Uterus (tissue), 4 donors: ENCODE results near the gene BMP6. TPM values are rescaled to one million over a fixed set of nuclear protein-coding genes. Genes with fewer than 3 reads are reported as not detected.

ENCODE experiments used
- DNase-seq, 2 donors: peaks; one replicate each; pipeline ENCODE4 v3.0.0-alpha.2; 2019 to 2020
- H3K27ac ChIP-seq, 2 donors: fragments of 200-600 bp; sonication (generic); 1 replicate in 1 of 2; 2 replicates in 1 of 2; pipeline ENCODE4 v1.5.1; 2016 to 2018
- H3K27me3 ChIP-seq, 2 donors: fragments of 200-600 bp; sonication (generic); one replicate each; pipeline ENCODE4 v1.5.1; 2018 to 2019; ENCODE audit warnings: control low read depth in 1 of 2
- H3K36me3 ChIP-seq, 2 donors: fragments of 200-600 bp; sonication (generic); one replicate each; pipeline ENCODE4 v1.5.1; 2019; ENCODE audit warnings: control low read depth in 1 of 2
- H3K4me1 ChIP-seq, 2 donors: fragments of 200-600 bp; sonication (generic); one replicate each; pipeline ENCODE4 v1.5.1; 2018 to 2019; ENCODE audit warnings: control low read depth in 1 of 2
- H3K4me3 ChIP-seq, 2 donors: fragments of 200-600 bp; sonication (generic); 1 replicate in 1 of 2; 2 replicates in 1 of 2; pipeline ENCODE4 v1.5.1; 2018 to 2019; ENCODE audit warnings: mild to moderate bottlenecking in 1 of 2
- H3K9me3 ChIP-seq, 2 donors: fragments of 200-600 bp; sonication (generic); one replicate each; pipeline ENCODE4 v1.5.1; 2019; ENCODE audit warnings: control low read depth in 1 of 2
- CTCF ChIP-seq, 4 experiments: fragments of 200-600 bp in 2 of 4; fragments of 450-650 bp in 2 of 4; sonication (generic) in 2 of 4; IDR thresholded peaks; one replicate each; pipeline ENCODE4 v1.5.1; 2016 to 2019; ENCODE audit warnings: antibody characterized with exemption in 4 of 4, mild to moderate bottlenecking in 2 of 4, moderate library complexity in 1 of 4
- POLR2A ChIP-seq, 2 donors: fragments of 450-650 bp; IDR thresholded peaks; one replicate each; pipeline ENCODE4 v1.6.1; 2016; ENCODE audit warnings: antibody characterized with exemption in 2 of 2, mild to moderate bottlenecking in 1 of 2, moderate library complexity in 1 of 2
- intact Hi-C: fragments of 100-400 bp; cut with DNase I; formaldehyde crosslinking; loops from one replicate; pipeline ENCODE4 v1.15.1; 2023; ENCODE audit warnings: low total_unique reads
- total RNA-seq, 4 donors: library from RNA; depleted of rRNA in 3 of 4; stranded (reverse); fragments of >200 nt in 3 of 4; gene quantifications; one replicate each; pipeline versions ENCODE4 v1.1.0 to v1.2.4, GENCODE V29; 2014 to 2023
- donor health status: DM: yes; HTN: yes; CAD: no.

Gene BMP6
- total RNA-seq, 4 donors from 2014 or later: 2.2 to 8.5 (median 4.4) TPM

- TF ChIP-seq POLR2A (IDR thresholded peaks at IDR 0.05) (no peak), CTCF (IDR thresholded peaks at IDR 0.05) (no peak)
- DNase-seq: no peak
- no peak overlapping the region for H3K27ac ChIP-seq
Observed at GRCh38 chr6:7912024-7912423, 186.1 kb downstream of the BMP6 start.

DNA sequence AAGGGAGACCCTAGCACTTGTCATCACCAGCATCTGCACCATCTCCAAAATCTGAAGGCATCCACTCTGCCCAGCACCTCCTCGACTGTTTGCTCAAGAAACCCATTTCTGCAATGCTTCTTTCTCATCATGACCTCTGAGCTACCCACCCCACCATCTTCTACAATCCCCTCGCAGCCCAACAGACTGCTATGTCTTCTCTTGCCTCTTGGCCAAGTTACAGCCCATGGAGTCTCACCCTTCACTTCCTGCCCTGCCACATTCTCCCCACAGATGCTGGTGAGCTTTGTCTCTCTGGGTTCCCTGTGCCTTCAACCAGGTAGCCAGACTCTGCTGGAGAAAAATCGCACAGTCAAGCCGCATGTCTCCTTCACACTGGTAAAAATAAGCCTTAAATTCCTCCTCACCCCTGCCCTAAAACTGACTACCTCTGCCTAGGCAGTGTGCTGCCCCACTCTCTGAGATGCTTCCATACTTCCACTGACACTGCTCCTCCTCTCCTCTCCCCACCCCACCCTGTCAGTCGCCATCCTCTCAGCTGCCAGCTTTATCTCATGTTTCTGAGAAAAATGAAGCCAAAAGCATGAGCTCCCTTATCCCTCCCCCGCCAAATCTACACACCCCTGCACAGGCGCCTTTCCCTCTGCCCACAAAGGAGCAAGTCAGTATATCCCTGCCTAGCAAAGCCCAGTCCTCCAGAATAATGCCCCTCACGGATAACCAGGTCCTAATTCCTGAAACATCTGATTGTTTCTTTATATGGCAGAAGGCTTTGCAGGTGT lies 187.0 kb downstream of the BMP6 start:
- no peaks in the 10 kb centered on the region for H3K36me3 ChIP-seq
- no peak overlapping the region for H3K27ac ChIP-seq
- H3K4me3 ChIP-seq: no peak overlapping the region
- H3K4me1 ChIP-seq: peaks cover 0 to 8% of the 10 kb centered on the region in 2 donors
- DNase-seq: no peak
- no peaks in the 10 kb centered on the region for H3K27me3 ChIP-seq
- H3K9me3 ChIP-seq: no peaks in the 10 kb centered on the region
- intact Hi-C loops: no loop called here
- TF ChIP-seq POLR2A (IDR thresholded peaks at IDR 0.05) (no peak), CTCF (IDR thresholded peaks at IDR 0.05) (no peak)

More at GRCh38 chr6:7912024-7912423, 186.1 kb downstream of the BMP6 start:
- H3K4me3 ChIP-seq: no peak overlapping the region
- intact Hi-C loops: no loop called here
- no peaks in the 10 kb centered on the region for H3K9me3 ChIP-seq
- H3K27me3 ChIP-seq: no peaks in the 10 kb centered on the region
- peaks cover 0 to 8% of the 10 kb centered on the region in 2 donors for H3K4me1 ChIP-seq
- H3K36me3 ChIP-seq: no peaks in the 10 kb centered on the region

DNA sequence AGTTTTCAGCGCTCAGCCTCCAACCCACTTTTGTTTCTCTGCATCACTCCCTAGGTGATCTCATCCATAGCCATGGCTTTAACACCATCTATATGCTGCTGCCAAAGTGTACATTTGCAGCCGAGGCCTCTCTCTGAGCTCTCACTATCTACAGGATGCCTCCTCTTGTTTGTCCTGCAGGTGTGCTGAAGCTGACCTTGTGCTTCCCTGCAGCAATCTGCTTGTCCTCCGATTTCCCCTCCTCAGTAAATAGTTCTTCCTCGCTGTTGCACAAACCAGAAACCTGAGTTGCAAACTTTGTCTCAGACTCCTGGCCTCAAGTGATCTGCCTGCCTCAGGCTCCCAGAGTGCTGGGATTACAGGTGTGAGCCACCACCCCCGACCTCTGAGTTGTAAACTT lies 188.4 kb downstream of the BMP6 start:
- no peak overlapping the region for H3K27ac ChIP-seq
- intact Hi-C loops: no loop called here

DNA sequence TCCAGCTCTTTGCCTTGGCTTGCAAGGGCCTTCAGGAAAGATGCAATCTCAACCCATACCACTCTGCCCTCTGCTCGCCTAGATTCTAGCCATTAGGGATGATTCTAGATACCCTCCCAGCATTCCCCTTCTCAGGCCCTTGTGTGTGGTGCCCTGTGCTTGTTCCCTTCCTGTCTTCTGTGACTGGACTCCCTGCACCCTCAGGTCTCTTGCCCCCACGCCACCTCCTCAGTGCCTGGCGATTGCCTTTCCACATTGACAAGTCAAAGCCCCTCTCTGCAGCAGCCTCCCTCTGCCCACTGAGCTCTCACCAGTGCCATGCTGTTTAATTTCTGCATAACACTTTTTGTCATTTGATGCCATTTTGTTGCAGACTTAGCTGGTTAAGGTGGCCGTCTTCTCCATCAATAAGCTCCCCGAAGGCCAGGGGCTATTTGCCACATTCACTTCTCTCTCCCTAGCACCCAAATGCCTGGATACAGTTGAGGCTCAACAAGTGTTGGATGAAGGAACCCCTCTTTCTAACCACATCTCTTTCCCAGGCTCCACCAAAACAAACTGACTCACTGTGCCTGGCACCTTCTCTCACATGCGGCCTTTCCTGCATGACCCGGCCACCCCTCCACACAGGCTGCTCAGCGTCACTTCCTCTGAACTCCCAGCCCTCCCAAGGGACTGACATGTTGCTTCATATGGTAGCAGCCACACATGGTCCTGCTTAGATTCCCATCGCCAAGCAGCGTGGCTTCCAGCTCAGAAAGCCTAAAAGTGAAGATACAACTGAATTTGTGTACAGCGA lies 189.3 kb downstream of the BMP6 start:
- Histone ChIP-seq H3K4me1 (no peaks in the 10 kb centered on the region), H3K9me3 (no peaks in the 10 kb centered on the region), H3K4me3 (no peak overlapping the region), H3K27me3 (no peaks in the 10 kb centered on the region), H3K36me3 (no peaks in the 10 kb centered on the region), H3K27ac (no peak overlapping the region)
- intact Hi-C loops: no loop called here
- peak; percentile 27 to 69 for DNase-seq
- TF ChIP-seq POLR2A (IDR thresholded peaks at IDR 0.05) (no peak), CTCF (IDR thresholded peaks at IDR 0.05) (no peak)

More for the DNA sequence above, 188.4 kb downstream of the BMP6 start:
- peaks cover 0 to 2% of the 10 kb centered on the region in 2 donors for H3K4me1 ChIP-seq
- no peak overlapping the region for H3K4me3 ChIP-seq
- no peaks in the 10 kb centered on the region for H3K36me3 ChIP-seq
- H3K9me3 ChIP-seq: no peaks in the 10 kb centered on the region
- TF ChIP-seq CTCF (IDR thresholded peaks at IDR 0.05): no peak
- TF ChIP-seq POLR2A (IDR thresholded peaks at IDR 0.05): no peak
- H3K27me3 ChIP-seq: no peaks in the 10 kb centered on the region
- no peak for DNase-seq

DNA sequence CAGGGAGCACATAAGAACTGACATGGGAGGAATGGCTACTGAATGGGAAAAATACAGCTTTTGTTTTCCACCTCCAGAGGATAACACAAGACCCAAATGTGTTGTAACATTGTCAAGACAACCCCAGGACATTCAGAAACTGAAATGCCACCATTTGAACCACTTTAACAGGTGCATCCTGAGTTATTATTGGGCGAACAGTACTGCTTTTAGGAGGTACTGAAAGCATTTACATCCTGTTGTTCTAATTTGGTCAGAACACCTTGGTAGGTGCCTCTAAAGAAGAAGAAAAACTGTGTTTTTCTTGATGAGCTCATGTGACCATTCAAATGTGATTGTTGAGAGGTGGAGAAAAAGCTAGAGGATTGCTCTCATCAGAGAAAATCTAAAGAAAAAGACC lies 191.1 kb downstream of the BMP6 start:
- H3K27ac ChIP-seq: no peak overlapping the region
- intact Hi-C loops: no loop called here
- TF ChIP-seq CTCF (IDR thresholded peaks at IDR 0.05): no peak
- no peak for TF ChIP-seq POLR2A (IDR thresholded peaks at IDR 0.05)

More for the DNA sequence above, 191.1 kb downstream of the BMP6 start:
- H3K27me3 ChIP-seq: no peaks in the 10 kb centered on the region
- no peaks in the 10 kb centered on the region for H3K9me3 ChIP-seq
- H3K4me3 ChIP-seq: no peak overlapping the region
- DNase-seq: no peak
- no peaks in the 10 kb centered on the region for H3K4me1 ChIP-seq
- H3K36me3 ChIP-seq: no peaks in the 10 kb centered on the region
